Loucy (cell line): ENCODE results near the gene ZNF655.

Experiments
- EZH2phosphoT487 ChIP-seq: fragments of 200-600 bp; IDR thresholded peaks from 2 replicates; pipeline ENCODE4 v1.6.1; 2018; ENCODE audit warnings: antibody characterized with exemption, mild to moderate bottlenecking, moderate library complexity, borderline replicate concordance
- TF ChIP-seq, protein P1 (sequence below): fragments of 200-600 bp; sonication (generic); conservative IDR thresholded peaks from 2 replicates; pipeline ENCODE4 v1.5.1; 2014; ENCODE audit warnings: mild to moderate bottlenecking, antibody characterized with exemption, low read length

DNA sequence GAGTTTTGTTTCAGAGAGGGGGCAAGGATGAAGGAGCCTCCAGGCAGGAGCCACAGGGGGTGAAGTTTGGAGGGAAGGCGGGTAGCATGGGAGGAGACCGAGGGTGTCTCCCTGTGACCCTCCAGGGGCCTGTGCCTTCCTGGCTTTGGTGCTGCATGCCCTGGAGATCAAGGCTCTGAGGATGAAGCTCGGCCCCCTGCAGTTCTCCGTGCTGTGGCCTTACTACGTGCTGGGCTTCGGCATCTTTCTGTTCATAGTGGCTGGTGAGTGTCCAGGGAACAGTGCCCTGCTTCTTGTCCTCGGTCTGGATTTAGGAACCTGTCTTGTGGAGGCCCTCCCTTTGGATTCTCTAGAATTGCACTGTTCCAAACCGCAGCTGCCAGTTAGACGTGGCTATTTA, 49.1 kb downstream of the ZNF655 start:
- TF ChIP-seq, protein P1, sequence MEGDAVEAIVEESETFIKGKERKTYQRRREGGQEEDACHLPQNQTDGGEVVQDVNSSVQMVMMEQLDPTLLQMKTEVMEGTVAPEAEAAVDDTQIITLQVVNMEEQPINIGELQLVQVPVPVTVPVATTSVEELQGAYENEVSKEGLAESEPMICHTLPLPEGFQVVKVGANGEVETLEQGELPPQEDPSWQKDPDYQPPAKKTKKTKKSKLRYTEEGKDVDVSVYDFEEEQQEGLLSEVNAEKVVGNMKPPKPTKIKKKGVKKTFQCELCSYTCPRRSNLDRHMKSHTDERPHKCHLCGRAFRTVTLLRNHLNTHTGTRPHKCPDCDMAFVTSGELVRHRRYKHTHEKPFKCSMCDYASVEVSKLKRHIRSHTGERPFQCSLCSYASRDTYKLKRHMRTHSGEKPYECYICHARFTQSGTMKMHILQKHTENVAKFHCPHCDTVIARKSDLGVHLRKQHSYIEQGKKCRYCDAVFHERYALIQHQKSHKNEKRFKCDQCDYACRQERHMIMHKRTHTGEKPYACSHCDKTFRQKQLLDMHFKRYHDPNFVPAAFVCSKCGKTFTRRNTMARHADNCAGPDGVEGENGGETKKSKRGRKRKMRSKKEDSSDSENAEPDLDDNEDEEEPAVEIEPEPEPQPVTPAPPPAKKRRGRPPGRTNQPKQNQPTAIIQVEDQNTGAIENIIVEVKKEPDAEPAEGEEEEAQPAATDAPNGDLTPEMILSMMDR, result no peak
- no peak for TF ChIP-seq EZH2phosphoT487
